ENCODE data around the gene KCNK4.

Gene KCNK4

GRCh38 chr11:64296236-64296635 is 5.1 kb downstream of the KCNK4 start:
- no peaks in the 10 kb centered on the region for H3K9me3 Mint-ChIP-seq
- H3K27me3 Mint-ChIP-seq: peaks cover 98% of the 10 kb centered on the region
- no peak overlapping the region for H3K4me3 Mint-ChIP-seq
- CTCF ChIA-PET: no interaction called here
- no peak for DNase-seq
- peaks cover 19% of the 10 kb centered on the region for H3K4me1 Mint-ChIP-seq
- H3K27ac Mint-ChIP-seq: no peak overlapping the region
- no peaks in the 10 kb centered on the region for H3K36me3 Mint-ChIP-seq

- DNase-seq: no peak
- Mint-ChIP-seq H3K27me3 (peaks cover 100% of the 10 kb centered on the region), H3K27ac (no peak overlapping the region), H3K4me1 (peaks cover 23% of the 10 kb centered on the region), H3K9me3 (no peaks in the 10 kb centered on the region), H3K36me3 (no peaks in the 10 kb centered on the region), H3K4me3 (no peak overlapping the region)
- CTCF ChIA-PET: no interaction called here
These were observed 6.0 kb downstream of the KCNK4 start for GRCh38 chr11:64296830-64297698.

GRCh38 chr11:64297699-64298358 is 6.7 kb downstream of the KCNK4 start:
- Mint-ChIP-seq H3K9me3 (no peaks in the 10 kb centered on the region), H3K27me3 (peaks cover 92% of the 10 kb centered on the region), H3K4me3 (no peak overlapping the region), H3K36me3 (no peaks in the 10 kb centered on the region), H3K27ac (no peak overlapping the region), H3K4me1 (peaks cover 20% of the 10 kb centered on the region)
- peak; percentile 36 for DNase-seq
- CTCF ChIA-PET: no interaction called here

DNA sequence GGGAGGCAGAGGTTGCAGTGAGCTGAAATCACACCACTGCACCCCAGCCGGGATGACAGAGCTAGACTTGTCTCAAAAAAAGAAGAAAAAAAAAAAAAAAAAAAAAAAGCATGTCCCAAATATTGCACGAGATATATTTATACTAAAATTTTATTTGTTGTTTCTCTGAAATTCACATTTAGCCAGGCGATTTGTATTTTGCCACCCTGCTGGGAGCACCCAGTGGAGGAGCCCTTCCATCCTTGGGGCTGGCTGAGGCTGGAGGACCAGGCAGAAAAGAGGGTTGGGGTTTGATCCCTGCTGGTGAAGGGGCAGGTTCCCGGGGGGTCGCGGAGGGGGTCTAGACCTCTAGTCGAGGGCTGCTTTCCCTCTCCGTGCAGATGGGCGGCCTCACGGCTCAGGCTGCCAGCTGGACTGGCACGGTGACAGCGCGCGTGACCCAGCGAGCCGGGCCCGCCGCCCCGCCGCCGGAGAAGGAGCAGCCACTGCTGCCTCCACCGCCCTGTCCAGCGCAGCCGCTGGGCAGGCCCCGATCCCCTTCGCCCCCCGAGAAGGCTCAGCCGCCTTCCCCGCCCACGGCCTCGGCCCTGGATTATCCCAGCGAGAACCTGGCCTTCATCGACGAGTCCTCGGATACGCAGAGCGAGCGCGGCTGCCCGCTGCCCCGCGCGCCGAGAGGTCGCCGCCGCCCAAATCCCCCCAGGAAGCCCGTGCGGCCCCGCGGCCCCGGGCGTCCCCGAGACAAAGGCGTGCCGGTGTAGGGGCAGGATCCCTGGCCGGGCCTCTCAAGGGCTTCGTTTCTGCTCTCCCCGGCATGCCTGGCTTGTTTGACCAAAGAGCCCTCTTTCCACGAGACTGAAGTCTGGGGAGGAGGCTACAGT is 8.1 kb downstream of the KCNK4 start:
- DNase-seq: no peak
- H3K27me3 Mint-ChIP-seq: peaks cover 81% of the 10 kb centered on the region
- no peaks in the 10 kb centered on the region for H3K9me3 Mint-ChIP-seq
- H3K4me3 Mint-ChIP-seq: peak overlapping the region; percentile 48
- no peak overlapping the region for H3K27ac Mint-ChIP-seq
- H3K4me1 Mint-ChIP-seq: peaks cover 30% of the 10 kb centered on the region
- no peaks in the 10 kb centered on the region for H3K36me3 Mint-ChIP-seq
- CTCF ChIA-PET: no interaction called here

DNA sequence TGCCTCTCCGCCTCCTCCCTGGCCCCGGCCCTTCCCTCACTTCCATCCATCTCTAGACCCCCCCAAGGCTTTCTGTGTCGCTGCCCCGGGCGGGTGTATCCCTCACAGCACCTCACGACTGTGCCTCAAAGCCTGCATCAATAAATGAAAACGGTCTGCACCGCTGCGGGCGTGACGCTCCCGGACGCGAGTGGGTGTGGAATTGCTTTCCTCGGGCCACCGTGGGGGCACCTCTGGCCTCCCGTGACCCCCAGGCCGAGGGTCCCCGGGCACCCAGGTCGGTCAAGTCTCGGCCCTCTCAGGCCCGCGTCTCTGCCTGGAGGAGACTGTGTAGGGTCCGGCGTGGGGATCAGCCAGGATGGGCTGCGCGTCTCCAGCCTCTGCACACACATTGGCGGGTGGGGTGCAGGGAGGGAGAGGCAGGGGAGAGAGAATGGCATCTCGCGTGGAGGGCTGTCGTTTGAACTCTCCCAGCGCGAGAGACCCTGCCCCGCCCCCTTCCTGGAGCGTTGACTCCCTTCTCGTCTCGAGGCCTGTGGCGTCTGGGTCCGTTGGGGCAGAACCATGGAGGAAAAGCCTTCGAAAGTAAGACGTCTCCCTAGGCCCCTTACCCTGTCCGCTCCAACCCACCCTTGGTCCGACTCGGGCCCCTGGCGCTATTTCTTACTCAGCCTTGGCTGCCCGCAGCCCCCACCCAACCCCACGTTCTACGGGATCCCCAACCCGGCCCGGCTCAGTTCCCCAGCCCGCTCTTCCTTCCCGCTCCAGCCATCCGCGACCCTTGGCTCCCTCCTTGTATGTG is 8.9 kb downstream of the KCNK4 start, which contains the start of gene CATSPERZ:
Gene CATSPERZ (plus strand): TSS at position 512 of the 802 bp plus-strand sequence. CDS start 53 bp downstream, at position 565.
- Mint-ChIP-seq H3K4me1 (peaks cover 33% of the 10 kb centered on the region), H3K4me3 (peak within 1 kb of the TSS; percentile 57), H3K9me3 (no peaks in the 10 kb centered on the region), H3K27me3 (peaks cover 74% of the 10 kb centered on the region), H3K27ac (peak within 1 kb of the TSS; percentile 55), H3K36me3 (no peaks in the 10 kb centered on the region)
- peak; percentile 51 for DNase-seq
- CTCF ChIA-PET: interaction anchor here (0.7 to 6.2 kb wide), 12 partner anchors 11 to 298 kb away, joined by 3 to 131 read pairs (median 8); partner anchors contain the start of genes BAD, FERMT3, GPR137 and KCNK4

DNA sequence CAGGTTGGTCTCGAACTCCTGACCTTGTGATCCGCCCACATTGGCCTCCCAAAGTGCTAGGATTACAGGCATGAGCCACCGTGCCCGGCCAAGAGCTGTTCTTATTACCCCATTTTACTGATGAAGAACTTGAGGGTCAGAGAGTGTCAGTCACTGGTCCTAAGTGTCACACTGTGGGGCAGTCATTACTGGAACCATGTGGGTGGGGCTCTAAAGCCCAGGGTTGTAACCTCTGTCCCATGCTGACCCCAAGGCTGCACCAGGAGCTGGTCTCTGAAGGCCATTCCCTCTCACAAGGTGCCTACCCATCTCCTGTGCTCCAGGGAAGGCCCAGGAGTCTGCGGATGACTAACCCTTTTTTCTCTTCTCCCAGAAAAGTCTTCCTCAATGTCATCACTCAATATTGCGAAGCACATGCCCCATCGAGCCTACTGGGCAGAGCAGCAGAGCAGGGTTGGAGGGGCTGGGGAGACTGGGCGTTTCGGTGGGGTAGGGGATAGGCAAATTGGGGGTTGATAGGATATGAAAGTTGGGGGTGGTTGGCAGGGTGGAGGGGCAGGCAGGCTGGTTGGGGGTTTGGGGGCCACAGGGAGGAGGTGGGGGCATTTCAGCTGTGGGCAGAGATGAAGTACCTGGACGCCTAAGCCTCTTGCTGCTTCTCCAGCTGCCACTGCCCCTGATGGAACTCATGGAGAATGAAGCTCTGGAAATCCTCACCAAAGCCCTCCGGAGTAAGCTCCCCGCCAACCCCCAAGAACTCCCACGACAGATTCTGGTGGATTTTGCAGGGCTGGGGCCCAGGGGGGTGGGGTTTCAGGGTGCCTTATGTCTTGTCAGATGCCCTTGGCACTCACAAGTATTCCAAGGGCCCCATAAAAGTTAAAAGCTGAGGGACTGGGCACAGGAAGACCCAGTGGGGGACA is 12.3 kb downstream of the KCNK4 start:
- Mint-ChIP-seq H3K27ac (peak overlapping the region; percentile 98), H3K4me3 (peak overlapping the region; percentile 78), H3K36me3 (peaks cover 10% of the 10 kb centered on the region), H3K9me3 (no peaks in the 10 kb centered on the region), H3K27me3 (peaks cover 41% of the 10 kb centered on the region), H3K4me1 (peaks cover 48% of the 10 kb centered on the region)
- CTCF ChIA-PET: interaction anchor here (0.9 to 6.2 kb wide), 18 partner anchors 10 to 303 kb away, joined by 3 to 131 read pairs (median 15); partner anchors contain the start of genes CCDC88B, FERMT3, KCNK4 and PRDX5
- no peak for DNase-seq

- Mint-ChIP-seq H3K36me3 (peaks cover 10% of the 10 kb centered on the region), H3K27ac (peak overlapping the region; percentile 98), H3K9me3 (no peaks in the 10 kb centered on the region), H3K4me1 (peaks cover 48% of the 10 kb centered on the region), H3K4me3 (peak overlapping the region; percentile 78), H3K27me3 (peaks cover 35% of the 10 kb centered on the region)
- no peak for DNase-seq
- CTCF ChIA-PET: interaction anchor here (0.8 to 6.2 kb wide), 21 partner anchors 11 to 303 kb away, joined by 3 to 131 read pairs (median 6); partner anchors contain the start of genes CCDC88B, DNAJC4, FERMT3 and KCNK4
These were observed 12.9 kb downstream of the KCNK4 start for GRCh38 chr11:64304032-64304315.

DNA sequence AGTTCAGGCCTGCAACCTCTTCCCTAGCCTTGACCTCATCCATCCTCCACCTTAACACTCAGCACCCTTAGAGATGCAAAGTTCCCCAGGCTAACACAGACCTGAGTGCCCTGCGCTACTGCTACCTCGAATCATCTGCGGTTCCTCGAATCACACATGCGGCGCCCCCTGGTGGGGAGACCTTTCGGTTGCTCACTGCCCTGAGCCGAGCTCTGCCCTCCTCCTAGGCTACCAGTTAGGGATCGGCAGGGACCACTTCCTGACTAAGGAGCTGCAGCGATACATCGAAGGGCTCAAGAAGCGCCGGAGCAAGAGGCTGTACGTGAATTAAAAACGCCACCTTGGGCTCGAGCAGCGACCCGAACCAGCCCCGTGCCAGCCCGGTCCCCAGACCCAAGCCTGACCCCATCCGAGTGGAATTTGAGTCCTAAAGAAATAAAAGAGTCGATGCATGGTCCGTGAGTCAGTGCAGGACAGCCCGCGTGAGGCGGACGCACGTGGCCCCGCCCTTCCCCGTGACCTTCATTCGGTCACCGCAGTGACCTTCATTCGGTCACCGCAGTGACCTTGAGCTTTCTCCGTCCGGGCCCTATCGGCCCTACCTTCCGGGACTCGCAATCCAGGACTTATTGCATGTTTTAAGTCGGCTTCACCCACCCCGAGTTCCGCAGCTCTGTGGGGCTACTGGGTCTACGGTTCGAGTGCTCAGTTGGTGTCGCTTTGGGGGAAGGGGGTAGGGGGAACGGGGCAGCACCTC is 13.4 kb downstream of the KCNK4 start:
- DNase-seq: peak; percentile 97
- peak overlapping the region; percentile 78 for H3K4me3 Mint-ChIP-seq
- H3K9me3 Mint-ChIP-seq: no peaks in the 10 kb centered on the region
- H3K27me3 Mint-ChIP-seq: peaks cover 30% of the 10 kb centered on the region
- H3K27ac Mint-ChIP-seq: peak overlapping the region; percentile 98
- peaks cover 50% of the 10 kb centered on the region for H3K4me1 Mint-ChIP-seq
- H3K36me3 Mint-ChIP-seq: peaks cover 10% of the 10 kb centered on the region
- CTCF ChIA-PET: interaction anchor here (0.8 to 6.2 kb wide), 25 partner anchors 12 to 467 kb away, joined by 3 to 131 read pairs (median 4); partner anchors contain the start of genes CCDC88B, DNAJC4, FERMT3 and FKBP2

- peaks cover 46% of the 10 kb centered on the region for H3K4me1 Mint-ChIP-seq
- CTCF ChIA-PET: interaction anchor here (0.9 to 6.2 kb wide), 19 partner anchors 12 to 468 kb away, joined by 3 to 131 read pairs (median 14); partner anchors contain the start of genes DNAJC4, FERMT3, FKBP2 and KCNK4
These were observed 14.1 kb downstream of the KCNK4 start, which contains the start of gene ESRRA for GRCh38 chr11:64305075-64305690. Gene ESRRA, plus strand, starts transcription at chr11:64305524. Its CDS starts 1,656 bp downstream, at chr11:64307180.

GRCh38 chr11:64305691-64306562 is 14.8 kb downstream of the KCNK4 start:
- Mint-ChIP-seq H3K9me3 (no peaks in the 10 kb centered on the region), H3K4me3 (peak overlapping the region; percentile 89), H3K27me3 (peaks cover 15% of the 10 kb centered on the region), H3K4me1 (peaks cover 41% of the 10 kb centered on the region), H3K27ac (peak overlapping the region; percentile 95), H3K36me3 (peaks cover 12% of the 10 kb centered on the region)
- CTCF ChIA-PET: interaction anchor here (0.9 to 6.2 kb wide), 5 partner anchors 12 to 101 kb away, joined by 3 to 131 read pairs (median 22); partner anchors contain the start of genes FERMT3 and TRMT112
- peak; percentile 85 for DNase-seq

More at GRCh38 chr11:64305075-64305690, 14.1 kb downstream of the KCNK4 start, which contains the start of gene ESRRA:
- H3K9me3 Mint-ChIP-seq: no peaks in the 10 kb centered on the region
- DNase-seq: peak; percentile 100
- peaks cover 10% of the 10 kb centered on the region for H3K36me3 Mint-ChIP-seq
- H3K4me3 Mint-ChIP-seq: peak within 1 kb of the TSS; percentile 89
- peak within 1 kb of the TSS; percentile 98 for H3K27ac Mint-ChIP-seq
- peaks cover 23% of the 10 kb centered on the region for H3K27me3 Mint-ChIP-seq
